HEK293 (cell line): ENCODE results near the gene PHOX2B.

Experiments
- BCL11B ChIP-seq: fragments of 450-650 bp; formaldehyde crosslinking; IDR thresholded peaks from 2 replicates; pipeline ENCODE4 v1.5.1; 2016; ENCODE audit warnings: low read depth, missing biosample characterization, missing genetic modification characterization
- GLIS1 ChIP-seq: fragments of 450-650 bp; formaldehyde crosslinking; IDR thresholded peaks from 2 replicates; pipeline ENCODE4 v1.5.1; 2016; ENCODE audit warnings: missing biosample characterization, missing genetic modification characterization
- HIC1 ChIP-seq: fragments of 450-650 bp; formaldehyde crosslinking; IDR thresholded peaks from 2 replicates; pipeline ENCODE4 v1.5.1; 2016; ENCODE audit warnings: missing biosample characterization, missing genetic modification characterization
- OVOL3 ChIP-seq: fragments of 450-650 bp; formaldehyde crosslinking; IDR thresholded peaks from 2 replicates; pipeline ENCODE4 v1.5.1; 2016; ENCODE audit warnings: missing biosample characterization, missing genetic modification characterization
- PATZ1 ChIP-seq: fragments of 450-650 bp; formaldehyde crosslinking; IDR thresholded peaks from 2 replicates; pipeline ENCODE4 v1.5.1; 2016; ENCODE audit warnings: missing biosample characterization, missing genetic modification characterization
- WT1 ChIP-seq: fragments of 450-650 bp; formaldehyde crosslinking; IDR thresholded peaks from 2 replicates; pipeline ENCODE4 v1.5.1; 2016; ENCODE audit warnings: missing biosample characterization, missing genetic modification characterization
- ZBTB1 ChIP-seq: fragments of 450-650 bp; formaldehyde crosslinking; IDR thresholded peaks from 2 replicates; pipeline ENCODE4 v1.5.1; 2016; ENCODE audit warnings: missing biosample characterization, missing genetic modification characterization
- ZBTB10 ChIP-seq: fragments of 450-650 bp; formaldehyde crosslinking; IDR thresholded peaks from 2 replicates; pipeline ENCODE4 v1.5.1; 2016; ENCODE audit warnings: missing biosample characterization, missing genetic modification characterization
- ZBTB17 ChIP-seq: fragments of 450-650 bp; formaldehyde crosslinking; IDR thresholded peaks from 2 replicates; pipeline ENCODE4 v1.5.1; 2016; ENCODE audit warnings: missing biosample characterization, missing genetic modification characterization
- ZNF10 ChIP-seq: fragments of 450-650 bp; formaldehyde crosslinking; IDR thresholded peaks from 2 replicates; pipeline ENCODE4 v1.5.1; 2017; ENCODE audit warnings: missing biosample characterization, missing genetic modification characterization
- ZNF121 ChIP-seq: fragments of 450-650 bp; formaldehyde crosslinking; IDR thresholded peaks from 2 replicates; pipeline ENCODE4 v1.5.1; 2016; ENCODE audit warnings: missing biosample characterization, missing genetic modification characterization
- ZNF280D ChIP-seq: fragments of 450-650 bp; formaldehyde crosslinking; IDR thresholded peaks from 2 replicates; pipeline ENCODE4 v1.5.1; 2016; ENCODE audit warnings: missing biosample characterization, missing genetic modification characterization
- ZNF335 ChIP-seq: fragments of 450-650 bp; formaldehyde crosslinking; conservative IDR thresholded peaks from 2 replicates; pipeline ENCODE4 v1.5.1; 2016; ENCODE audit warnings: missing biosample characterization, missing genetic modification characterization
- ZNF362 ChIP-seq: fragments of 450-650 bp; formaldehyde crosslinking; IDR thresholded peaks from 2 replicates; pipeline ENCODE4 v1.5.1; 2016; ENCODE audit warnings: missing biosample characterization, missing genetic modification characterization
- ZNF366 ChIP-seq: fragments of 450-650 bp; formaldehyde crosslinking; conservative IDR thresholded peaks from 2 replicates; pipeline ENCODE4 v1.5.1; 2016; ENCODE audit warnings: missing biosample characterization, missing genetic modification characterization
- ZNF639 ChIP-seq: fragments of 450-650 bp; formaldehyde crosslinking; IDR thresholded peaks from 2 replicates; pipeline ENCODE4 v1.5.1; 2016; ENCODE audit warnings: missing biosample characterization, missing genetic modification characterization
- ZNF654 ChIP-seq: fragments of 450-650 bp; formaldehyde crosslinking; IDR thresholded peaks from 2 replicates; pipeline ENCODE4 v1.5.1; 2016; ENCODE audit warnings: low read depth, missing biosample characterization, missing genetic modification characterization
- ZNF664 ChIP-seq: fragments of 450-650 bp; formaldehyde crosslinking; IDR thresholded peaks from 2 replicates; pipeline ENCODE4 v1.5.1; 2016; ENCODE audit warnings: missing biosample characterization, missing genetic modification characterization

PHOX2B gene

GRCh38 chr4:41709844-41710481, 38.6 kb downstream of the PHOX2B start (continued):
- TF ChIP-seq HIC1 (tag by site-specific recombination), result peak; percentile 87; the same call in 1 of the 2 replicates
- TF ChIP-seq BCL11B (tag by site-specific recombination), result no peak
- TF ChIP-seq ZBTB1 (tag by site-specific recombination), result 0 out of 2 replicates have a peak, but pooled peaks have one; percentile 26
- peak; percentile 36 for TF ChIP-seq ZNF335 (tag by site-specific recombination)
- peak; percentile 96 for TF ChIP-seq WT1
- TF ChIP-seq ZNF10 (tag by site-specific recombination), result peak; percentile 24; the same call in 1 of the 2 replicates
- peak; percentile 83 for TF ChIP-seq ZNF366 (tag by site-specific recombination)
- 0 out of 2 replicates have a peak, but pooled peaks have one; percentile 25 for TF ChIP-seq GLIS1 (tag by site-specific recombination)
- peak; percentile 90 for TF ChIP-seq ZNF362 (tag by site-specific recombination)
- no peak for TF ChIP-seq ZBTB10 (tag by site-specific recombination)
- TF ChIP-seq ZNF654, result peak; percentile 10; the same call in 1 of the 2 replicates
- 0 out of 2 replicates have a peak, but pooled peaks have one; percentile 7 for TF ChIP-seq ZNF664
- TF ChIP-seq ZNF121 (tag by site-specific recombination), result no peak
- TF ChIP-seq OVOL3 (tag by site-specific recombination), result peak; percentile 94
- no peak for TF ChIP-seq ZNF280D (tag by site-specific recombination)
- peak; percentile 71; the same call in 1 of the 2 replicates for TF ChIP-seq ZNF639 (tag by site-specific recombination)
- peak; percentile 37; the same call in 1 of the 2 replicates for TF ChIP-seq PATZ1 (tag by site-specific recombination)
- peak; percentile 61; the same call in 1 of the 2 replicates for TF ChIP-seq ZBTB17
